SK-N-SH treated with all-trans-retinoic acid at 6 μM for 48 hours (cell line): Measurements from ENCODE around the gene AGPAT1.
A peak's percentile ranks its signal among the peaks of the same experiment; 100 is the strongest.

Experiments used
- ATAC-seq: fragments of 200-7000 bp; cut with Tn5 transposase; 3 replicates; pipeline ENCODE4 v1.9.1; 2020; ENCODE audit warnings: mild to moderate bottlenecking, moderate library complexity
- ARNTL ChIP-seq: fragments of 450-650 bp; formaldehyde crosslinking; IDR thresholded peaks from 2 replicates; pipeline ENCODE4 v1.5.0; 2020; ENCODE audit warnings: low read depth, mild to moderate bottlenecking, moderate library complexity, borderline replicate concordance
- BACH2 ChIP-seq: fragments of 250-450 bp; sonication (Bioruptor Pico); IDR thresholded peaks from 2 replicates; pipeline ENCODE4 v1.9.0; 2021; ENCODE audit warnings: mild to moderate bottlenecking, borderline replicate concordance
- CSDC2 ChIP-seq: fragments of 250-450 bp; sonication (Bioruptor Pico); IDR thresholded peaks from 2 replicates; pipeline ENCODE4 v1.5.0; 2020; ENCODE audit warnings: mild to moderate bottlenecking, moderate library complexity
- CSRNP3 ChIP-seq: fragments of 250-450 bp; sonication (Bioruptor Pico); IDR thresholded peaks from 2 replicates; pipeline ENCODE4 v1.5.1; 2021; ENCODE audit warnings: mild to moderate bottlenecking, moderate library complexity
- ESRRG ChIP-seq: fragments of 250-450 bp; sonication (Bioruptor Pico); IDR thresholded peaks from 2 replicates; pipeline ENCODE4 v1.6.1; 2021; ENCODE audit warnings: mild to moderate bottlenecking
- GLIS3 ChIP-seq: fragments of 250-450 bp; sonication (Bioruptor Pico); IDR thresholded peaks from 2 replicates; pipeline ENCODE4 v1.5.0; 2020; ENCODE audit warnings: mild to moderate bottlenecking, moderate library complexity
- OSR1 ChIP-seq: fragments of 250-450 bp; sonication (Bioruptor Pico); IDR thresholded peaks from 2 replicates; pipeline ENCODE4 v1.8.0; 2022; ENCODE audit warnings: moderate library complexity, mild to moderate bottlenecking, inconsistent platforms
- PATZ1 ChIP-seq: fragments of 250-450 bp; sonication (Bioruptor Pico); IDR thresholded peaks from 2 replicates; pipeline ENCODE4 v1.8.0; 2020; ENCODE audit warnings: mild to moderate bottlenecking, moderate library complexity, borderline replicate concordance
- PPARA ChIP-seq: fragments of 250-450 bp; sonication (Bioruptor Pico); IDR thresholded peaks from 2 replicates; pipeline ENCODE4 v1.5.0; 2020; ENCODE audit warnings: mild to moderate bottlenecking, borderline replicate concordance
- RARB ChIP-seq: fragments of 250-450 bp; sonication (Bioruptor Pico); IDR thresholded peaks from 2 replicates; pipeline ENCODE4 v1.8.0; 2021; ENCODE audit warnings: mild to moderate bottlenecking, moderate library complexity
- SNAI2 ChIP-seq: fragments of 250-450 bp; sonication (Bioruptor Pico); IDR thresholded peaks from 2 replicates; pipeline ENCODE4 v1.5.0; 2020; ENCODE audit warnings: mild to moderate bottlenecking, moderate library complexity
- TCF4 ChIP-seq: fragments of 250-450 bp; sonication (Bioruptor Pico); IDR thresholded peaks from 2 replicates; pipeline ENCODE4 v1.8.0; 2021; ENCODE audit warnings: mild to moderate bottlenecking, moderate library complexity, borderline replicate concordance
- TOX ChIP-seq: fragments of 250-450 bp; sonication (Bioruptor Pico); IDR thresholded peaks from 2 replicates; pipeline ENCODE4 v1.8.0; 2021; ENCODE audit warnings: mild to moderate bottlenecking, moderate library complexity, borderline replicate concordance
- TSHZ2 ChIP-seq: fragments of 250-450 bp; sonication (Bioruptor Pico); IDR thresholded peaks from 2 replicates; pipeline ENCODE4 v1.5.0; 2020; ENCODE audit warnings: mild to moderate bottlenecking, moderate library complexity
- ZC3H10 ChIP-seq: fragments of 250-450 bp; sonication (Bioruptor Pico); IDR thresholded peaks from 2 replicates; pipeline ENCODE4 v1.5.1; 2021; ENCODE audit warnings: mild to moderate bottlenecking, moderate library complexity
- ZFP3 ChIP-seq: fragments of 250-450 bp; sonication (Bioruptor Pico); IDR thresholded peaks from 2 replicates; pipeline ENCODE4 v1.5.0; 2020; ENCODE audit warnings: mild to moderate bottlenecking, moderate library complexity
- ZFP30 ChIP-seq: fragments of 450-650 bp; formaldehyde crosslinking; IDR thresholded peaks from 2 replicates; pipeline ENCODE4 v1.5.0; 2022; ENCODE audit warnings: mild to moderate bottlenecking, moderate library complexity
- ZNF565 ChIP-seq: fragments of 450-650 bp; formaldehyde crosslinking; conservative IDR thresholded peaks from 2 replicates; pipeline ENCODE4 v1.5.0; 2020; ENCODE audit warnings: low read depth, mild to moderate bottlenecking, moderate library complexity
- ZNF70 ChIP-seq: fragments of 450-650 bp; formaldehyde crosslinking; IDR thresholded peaks from 2 replicates; pipeline ENCODE4 v1.5.0; 2020; ENCODE audit warnings: mild to moderate bottlenecking, moderate library complexity
- ZNF8 ChIP-seq: fragments of 450-650 bp; formaldehyde crosslinking; IDR thresholded peaks from 2 replicates; pipeline ENCODE4 v1.5.0; 2020; ENCODE audit warnings: mild to moderate bottlenecking, moderate library complexity
- TF ChIP-seq, protein P1 (sequence below): fragments of 250-450 bp; sonication (Bioruptor Pico); IDR thresholded peaks from 2 replicates; pipeline ENCODE4 v1.8.0; 2021; ENCODE audit warnings: low read depth, mild to moderate bottlenecking, moderate library complexity, borderline replicate concordance
- TF ChIP-seq, protein P2 (sequence below): fragments of 250-450 bp; sonication (Bioruptor Pico); IDR thresholded peaks from 2 replicates; pipeline ENCODE4 v1.5.1; 2020; ENCODE audit warnings: low read depth, mild to moderate bottlenecking, moderate library complexity

Gene AGPAT1

DNA sequence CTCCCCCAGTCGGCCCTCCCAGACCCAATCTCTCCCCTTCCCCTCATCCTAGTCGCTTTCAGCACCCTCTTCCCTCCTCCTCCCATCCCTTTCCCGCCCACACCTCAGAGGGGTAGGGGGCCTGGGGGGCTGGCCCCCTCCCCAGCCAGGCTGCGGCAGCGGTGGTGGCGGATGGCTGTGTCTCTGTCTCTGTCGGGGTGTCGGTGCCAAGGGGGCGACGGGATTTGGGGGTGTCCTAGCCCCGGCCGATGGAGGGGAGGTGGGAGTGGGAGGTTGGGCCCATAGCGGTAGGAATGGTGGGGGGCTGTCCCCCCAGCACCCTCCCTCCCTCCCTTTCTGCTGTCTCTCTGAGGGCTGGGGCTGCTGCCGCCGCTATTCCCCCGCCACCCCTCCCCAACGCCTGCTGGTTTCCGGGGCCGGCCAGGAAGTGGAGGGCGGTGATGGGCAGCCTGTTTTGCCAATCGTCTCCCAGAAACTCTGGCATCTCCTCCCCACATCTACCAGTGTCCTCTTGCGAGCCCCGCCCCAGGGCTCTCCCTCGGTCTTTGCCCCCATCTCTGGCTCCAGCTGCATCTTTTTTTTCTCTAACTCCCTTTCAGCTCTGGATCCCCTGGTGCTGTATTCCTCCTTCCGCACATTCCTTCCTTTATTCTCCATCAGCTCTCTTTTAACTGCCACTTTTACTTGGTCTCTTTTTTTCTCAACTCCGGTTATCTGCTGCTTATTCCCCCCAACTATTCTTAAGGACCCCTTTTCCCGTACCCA, at the start of gene AGPAT1:
AGPAT1 (minus strand) TSS at position 374 of the 765 bp plus-strand sequence. CDS start 4,588 bp downstream, outside the sequence.
- ATAC-seq, result peak; percentile 77
- TF ChIP-seq SNAI2 (no peak), ZNF565 (CRISPR knock-in tag) (no peak), PATZ1 (CRISPR knock-in tag) (peak; percentile 14; the same call in 1 of the 2 replicates)

DNA sequence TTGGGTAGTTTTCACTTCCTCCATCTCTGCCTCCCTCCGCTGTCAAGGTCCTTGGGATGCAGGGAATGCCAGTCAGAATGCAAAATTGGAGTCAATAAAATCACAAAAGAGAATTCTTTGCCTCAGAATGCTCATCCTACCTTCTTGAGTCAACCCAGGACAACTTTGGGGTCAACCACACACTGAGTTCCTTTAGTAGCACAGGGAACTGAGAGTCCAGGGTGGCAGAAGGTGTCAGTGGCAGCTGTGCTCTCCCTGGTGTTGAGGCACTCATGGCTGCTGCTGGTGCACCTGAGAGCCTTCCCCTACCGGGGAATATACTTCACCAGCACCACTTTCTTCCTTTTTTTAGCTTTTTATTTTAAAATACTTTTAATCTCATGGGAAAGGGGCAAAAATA, 48.8 kb upstream of the AGPAT1 start:
- TF ChIP-seq, protein P1, sequence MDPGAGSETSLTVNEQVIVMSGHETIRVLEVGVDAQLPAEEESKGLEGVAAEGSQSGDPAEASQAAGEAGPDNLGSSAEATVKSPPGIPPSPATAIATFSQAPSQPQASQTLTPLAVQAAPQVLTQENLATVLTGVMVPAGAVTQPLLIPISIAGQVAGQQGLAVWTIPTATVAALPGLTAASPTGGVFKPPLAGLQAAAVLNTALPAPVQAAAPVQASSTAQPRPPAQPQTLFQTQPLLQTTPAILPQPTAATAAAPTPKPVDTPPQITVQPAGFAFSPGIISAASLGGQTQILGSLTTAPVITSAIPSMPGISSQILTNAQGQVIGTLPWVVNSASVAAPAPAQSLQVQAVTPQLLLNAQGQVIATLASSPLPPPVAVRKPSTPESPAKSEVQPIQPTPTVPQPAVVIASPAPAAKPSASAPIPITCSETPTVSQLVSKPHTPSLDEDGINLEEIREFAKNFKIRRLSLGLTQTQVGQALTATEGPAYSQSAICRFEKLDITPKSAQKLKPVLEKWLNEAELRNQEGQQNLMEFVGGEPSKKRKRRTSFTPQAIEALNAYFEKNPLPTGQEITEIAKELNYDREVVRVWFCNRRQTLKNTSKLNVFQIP (CRISPR knock-in tag), result no peak
- TF ChIP-seq ZNF8 (CRISPR knock-in tag), result no peak
- TF ChIP-seq ZFP3 (CRISPR knock-in tag), result no peak
- TF ChIP-seq TCF4 (CRISPR knock-in tag), result no peak
- TF ChIP-seq ZNF565 (CRISPR knock-in tag), result no peak
- TF ChIP-seq ZNF70 (CRISPR knock-in tag), result no peak
- no peak for TF ChIP-seq TOX (CRISPR knock-in tag)
- TF ChIP-seq PPARA (CRISPR knock-in tag), result no peak
- no peak for TF ChIP-seq ZFP30 (CRISPR knock-in tag)
- TF ChIP-seq CSRNP3 (CRISPR knock-in tag), result no peak
- no peak for TF ChIP-seq GLIS3 (CRISPR knock-in tag)
- no peak for TF ChIP-seq OSR1 (CRISPR knock-in tag)
- no peak for TF ChIP-seq BACH2 (CRISPR knock-in tag)
- TF ChIP-seq ARNTL (CRISPR knock-in tag), result no peak
- TF ChIP-seq CSDC2 (CRISPR knock-in tag), result no peak
- no peak for TF ChIP-seq TSHZ2 (CRISPR knock-in tag)
- TF ChIP-seq RARB (CRISPR knock-in tag), result no peak
- TF ChIP-seq ZC3H10, result no peak
- TF ChIP-seq ESRRG, result no peak
- no peak for TF ChIP-seq SNAI2
- ATAC-seq, result no peak

- ATAC-seq, result no peak
- no peak for TF ChIP-seq CSRNP3 (CRISPR knock-in tag)
- TF ChIP-seq ZNF565 (CRISPR knock-in tag), result no peak
- TF ChIP-seq TSHZ2 (CRISPR knock-in tag), result no peak
- TF ChIP-seq, protein P2, sequence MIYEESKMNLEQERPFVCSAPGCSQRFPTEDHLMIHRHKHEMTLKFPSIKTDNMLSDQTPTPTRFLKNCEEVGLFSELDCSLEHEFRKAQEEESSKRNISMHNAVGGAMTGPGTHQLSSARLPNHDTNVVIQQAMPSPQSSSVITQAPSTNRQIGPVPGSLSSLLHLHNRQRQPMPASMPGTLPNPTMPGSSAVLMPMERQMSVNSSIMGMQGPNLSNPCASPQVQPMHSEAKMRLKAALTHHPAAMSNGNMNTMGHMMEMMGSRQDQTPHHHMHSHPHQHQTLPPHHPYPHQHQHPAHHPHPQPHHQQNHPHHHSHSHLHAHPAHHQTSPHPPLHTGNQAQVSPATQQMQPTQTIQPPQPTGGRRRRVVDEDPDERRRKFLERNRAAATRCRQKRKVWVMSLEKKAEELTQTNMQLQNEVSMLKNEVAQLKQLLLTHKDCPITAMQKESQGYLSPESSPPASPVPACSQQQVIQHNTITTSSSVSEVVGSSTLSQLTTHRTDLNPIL (CRISPR knock-in tag), result no peak
- TF ChIP-seq GLIS3 (CRISPR knock-in tag), result no peak
Observed at GRCh38 chr6:32223258-32224235, 47.7 kb upstream of the AGPAT1 start, which contains the start of gene NOTCH4. Gene NOTCH4, minus strand, starts transcription at chr6:32224067. Its CDS starts 139 bp downstream, at chr6:32223928.
